MCF 10A (cell line): ENCODE results near the gene ST7. TPM values are rescaled to one million over a fixed set of nuclear protein-coding genes. Genes with fewer than 3 reads are reported as not detected.

Experiments
- BruUV-seq: library from RNA; stranded (reverse); fragments of 400-500 nt; replicated peaks from 2 replicates; lab custom pipeline; 2021; lab: Mats Ljungman, UMichigan
- CTCF ChIA-PET: fragments of 300-600 bp; sonication (Branson Sonifier 250); formaldehyde crosslinking; extraction: SDS; loops from one replicate; lab custom pipeline; 2021; ENCODE audit warnings: antibody characterized with exemption, inconsistent platforms; lab: Yijun Ruan, JAX
- POLR2A ChIA-PET: fragments of 300-600, 350-650 bp; sonication (Branson Sonifier 250); formaldehyde crosslinking; extraction: SDS; loops from one replicate; lab custom pipeline; 2020; ENCODE audit warnings: antibody characterized with exemption, inconsistent platforms; lab: Yijun Ruan, JAX
- DNase-seq: peaks from one replicate; pipeline ENCODE4 v3.0.0-alpha.2; 2018; ENCODE audit not compliant: unreplicated experiment
- H3K27ac Mint-ChIP-seq: one replicate; pipeline ENCODE4 v1.8.0; 2022; ENCODE audit warnings: mild to moderate bottlenecking, low read depth, mixed read lengths; ENCODE audit not compliant: unreplicated experiment
- H3K27me3 Mint-ChIP-seq: one replicate; pipeline ENCODE4 v1.8.0; 2022; ENCODE audit warnings: mixed read lengths; ENCODE audit not compliant: insufficient read depth, unreplicated experiment
- H3K36me3 Mint-ChIP-seq: one replicate; pipeline ENCODE4 v1.8.0; 2022; ENCODE audit warnings: mild to moderate bottlenecking, moderate library complexity, mixed read lengths; ENCODE audit not compliant: insufficient read depth, unreplicated experiment
- H3K4me1 Mint-ChIP-seq: one replicate; pipeline ENCODE4 v1.8.0; 2022; ENCODE audit warnings: mixed read lengths; ENCODE audit not compliant: insufficient read depth, unreplicated experiment
- H3K4me3 Mint-ChIP-seq: one replicate; pipeline ENCODE4 v1.8.0; 2022; ENCODE audit warnings: mild to moderate bottlenecking, moderate library complexity, mixed read lengths; ENCODE audit not compliant: unreplicated experiment
- H3K9me3 Mint-ChIP-seq: one replicate; pipeline ENCODE4 v1.8.0; 2022; ENCODE audit warnings: mixed read lengths; ENCODE audit not compliant: unreplicated experiment
- CTCF ChIP-seq: fragments of 200-600 bp; IDR thresholded peaks from one replicate; pipeline ENCODE4 v1.8.0; 2022; ENCODE audit warnings: antibody characterized with exemption, mild to moderate bottlenecking; ENCODE audit not compliant: unreplicated experiment
- intact Hi-C: fragments of 100-400 bp; cut with micrococcal nuclease; formaldehyde crosslinking; loops from 2 replicates; pipeline ENCODE4 v1.14.1; 2022
- total RNA-seq: library from RNA; stranded (reverse); gene quantifications from 2 replicates; pipeline ENCODE4 v1.2.3, GENCODE V29; 2022

Gene ST7
- total RNA-seq, 1 experiment from 2014 or later: 18.5 TPM

- H3K9me3 Mint-ChIP-seq: no peaks in the 10 kb centered on the region
- no peak overlapping the region for H3K4me3 Mint-ChIP-seq
- BruUV-seq: no TSS peak
- H3K36me3 Mint-ChIP-seq: no peaks in the 10 kb centered on the region
- no peak for TF ChIP-seq CTCF
- CTCF ChIA-PET: interaction anchor here (1.0 kb wide), 1 partner anchor 152 kb away, joined by 3 read pairs; no protein-coding TSS in a partner anchor
- peaks cover 8% of the 10 kb centered on the region for H3K4me1 Mint-ChIP-seq
- POLR2A ChIA-PET: interaction anchor here (0.5 kb wide), 1 partner anchor 37 kb away, joined by 3 read pairs; no protein-coding TSS in a partner anchor
- intact Hi-C loops: no loop called here
- H3K27me3 Mint-ChIP-seq: no peaks in the 10 kb centered on the region
- DNase-seq: peak; percentile 5
- H3K27ac Mint-ChIP-seq: no peak overlapping the region
Measured at GRCh38 chr7:117084286-117084685, 131.0 kb downstream of the ST7 start.

GRCh38 chr7:117085275-117085674 lies 132.0 kb downstream of the ST7 start:
- DNase-seq: no peak
- no peak for TF ChIP-seq CTCF
- Mint-ChIP-seq H3K4me1 (peaks cover 8% of the 10 kb centered on the region), H3K9me3 (no peaks in the 10 kb centered on the region), H3K27me3 (no peaks in the 10 kb centered on the region), H3K4me3 (no peak overlapping the region), H3K27ac (no peak overlapping the region), H3K36me3 (no peaks in the 10 kb centered on the region)
- ChIA-PET POLR2A (interaction anchor here (0.7 kb wide), 1 partner anchor 504 kb away, joined by 3 read pairs; no protein-coding TSS in a partner anchor), CTCF (interaction anchor here (0.8 kb wide), 1 partner anchor 76 kb away, joined by 3 read pairs; no protein-coding TSS in a partner anchor)
- intact Hi-C loops: no loop called here
- no TSS peak for BruUV-seq

- POLR2A ChIA-PET: interaction anchor here (0.7 kb wide), 1 partner anchor 504 kb away, joined by 3 read pairs; no protein-coding TSS in a partner anchor
- H3K36me3 Mint-ChIP-seq: no peaks in the 10 kb centered on the region
- H3K9me3 Mint-ChIP-seq: no peaks in the 10 kb centered on the region
- no TSS peak for BruUV-seq
- no peak overlapping the region for H3K4me3 Mint-ChIP-seq
- TF ChIP-seq CTCF: no peak
- peaks cover 8% of the 10 kb centered on the region for H3K4me1 Mint-ChIP-seq
- DNase-seq: no peak
- CTCF ChIA-PET: interaction anchor here (0.6 to 0.8 kb wide), 3 partner anchors 15 to 76 kb away, joined by 3 read pairs; no protein-coding TSS in a partner anchor
- intact Hi-C loops: no loop called here
- no peaks in the 10 kb centered on the region for H3K27me3 Mint-ChIP-seq
- no peak overlapping the region for H3K27ac Mint-ChIP-seq
Measured at GRCh38 chr7:117085769-117086463, 132.6 kb downstream of the ST7 start.

GRCh38 chr7:117086788-117087187 lies 133.5 kb downstream of the ST7 start:
- ChIA-PET CTCF (interaction anchor here (0.8 kb wide), 1 partner anchor 16 kb away, joined by 3 read pairs; no protein-coding TSS in a partner anchor), POLR2A (interaction anchor here (1.1 kb wide), 1 partner anchor 12 kb away, joined by 3 read pairs; no protein-coding TSS in a partner anchor)
- Mint-ChIP-seq H3K27ac (no peak overlapping the region), H3K4me3 (no peak overlapping the region), H3K27me3 (no peaks in the 10 kb centered on the region), H3K9me3 (no peaks in the 10 kb centered on the region), H3K36me3 (no peaks in the 10 kb centered on the region), H3K4me1 (peaks cover 8% of the 10 kb centered on the region)
- DNase-seq: no peak
- no TSS peak for BruUV-seq
- intact Hi-C loops: no loop called here
- no peak for TF ChIP-seq CTCF
